Activated B cell treated with CpG ODN at 0.5 μM for 24 hours (primary cell): ENCODE measurements around the gene MLEC. TPM values are rescaled to one million over a fixed set of nuclear protein-coding genes. Genes with fewer than 3 reads are reported as not detected.

ENCODE experiments used
- ATAC-seq: fragments of 200-7000 bp; cut with Tn5 transposase; one replicate; pipeline ENCODE4 v1.10.0; 2021; ENCODE audit warnings: low read depth, mild to moderate bottlenecking, moderate library complexity
- CTCF ChIA-PET: fragments of 350-600 bp; sonication (Branson Sonifier 250); formaldehyde crosslinking; loops from one replicate; lab custom pipeline; 2021; ENCODE audit warnings: antibody characterized with exemption; lab: Charles Lee
- POLR2A ChIA-PET: fragments of 350-600 bp; sonication (Branson Sonifier 250); formaldehyde crosslinking; loops from one replicate; lab custom pipeline; 2021; ENCODE audit warnings: antibody characterized with exemption; lab: Charles Lee
- DNase-seq: peaks from one replicate; pipeline ENCODE4 v3.0.0; 2022
- H3K27ac Mint-ChIP-seq: one replicate; pipeline ENCODE4 v1.8.0; 2020; ENCODE audit warnings: mixed read lengths
- H3K27me3 Mint-ChIP-seq: one replicate; pipeline ENCODE4 v1.8.0; 2021; ENCODE audit warnings: mixed read lengths
- H3K36me3 Mint-ChIP-seq: one replicate; pipeline ENCODE4 v1.8.0; 2021; ENCODE audit warnings: low read depth, mixed read lengths
- H3K4me1 Mint-ChIP-seq: one replicate; pipeline ENCODE4 v1.8.0; 2021; ENCODE audit warnings: mixed read lengths
- H3K4me3 Mint-ChIP-seq: one replicate; pipeline ENCODE4 v1.8.0; 2020; ENCODE audit warnings: mild to moderate bottlenecking, mixed read lengths
- H3K9me3 Mint-ChIP-seq: one replicate; pipeline ENCODE4 v1.8.0; 2020; ENCODE audit warnings: mixed read lengths
- CTCF ChIP-seq: fragments of 200-600 bp; IDR thresholded peaks from one replicate; pipeline ENCODE4 v1.8.0; 2022; ENCODE audit warnings: antibody characterized with exemption, mild to moderate bottlenecking
- intact Hi-C: fragments of 100-400 bp; cut with micrococcal nuclease; formaldehyde crosslinking; loops from one replicate; pipeline ENCODE4 v1.15.1; 2024
- total RNA-seq: library from RNA; stranded (reverse); gene quantifications from 2 replicates; pipeline ENCODE4 v1.2.3, GENCODE V29; 2022

Gene MLEC
- total RNA-seq, 1 donor from 2014 or later, result 69.6 TPM

DNA sequence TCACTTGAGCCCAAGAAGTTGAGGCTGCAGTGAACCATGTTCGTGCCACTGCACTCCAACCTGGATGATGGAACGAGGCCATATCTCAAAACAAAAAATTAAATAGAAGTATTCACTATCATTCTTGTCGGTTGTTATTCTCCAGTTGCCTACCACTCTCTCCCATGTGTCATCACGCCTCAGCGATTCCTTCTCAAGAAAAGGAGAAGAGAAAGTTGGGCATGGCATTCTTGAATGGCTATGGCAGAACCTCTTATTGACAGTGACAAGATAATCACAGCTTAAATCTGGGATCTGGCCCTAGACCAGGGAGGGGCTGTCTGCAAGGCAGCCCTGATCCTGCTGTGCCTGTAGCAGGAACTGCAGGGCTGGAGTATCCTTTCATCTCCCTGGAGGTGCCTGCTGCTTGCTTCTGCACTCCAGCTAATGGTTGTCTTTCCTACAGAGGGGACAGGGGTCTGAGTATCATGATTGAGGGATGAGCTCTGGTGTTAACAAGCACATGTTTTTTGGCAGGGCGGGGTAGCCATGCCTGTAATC lies 12.8 kb upstream of the MLEC start:
- no peak for TF ChIP-seq CTCF

DNA sequence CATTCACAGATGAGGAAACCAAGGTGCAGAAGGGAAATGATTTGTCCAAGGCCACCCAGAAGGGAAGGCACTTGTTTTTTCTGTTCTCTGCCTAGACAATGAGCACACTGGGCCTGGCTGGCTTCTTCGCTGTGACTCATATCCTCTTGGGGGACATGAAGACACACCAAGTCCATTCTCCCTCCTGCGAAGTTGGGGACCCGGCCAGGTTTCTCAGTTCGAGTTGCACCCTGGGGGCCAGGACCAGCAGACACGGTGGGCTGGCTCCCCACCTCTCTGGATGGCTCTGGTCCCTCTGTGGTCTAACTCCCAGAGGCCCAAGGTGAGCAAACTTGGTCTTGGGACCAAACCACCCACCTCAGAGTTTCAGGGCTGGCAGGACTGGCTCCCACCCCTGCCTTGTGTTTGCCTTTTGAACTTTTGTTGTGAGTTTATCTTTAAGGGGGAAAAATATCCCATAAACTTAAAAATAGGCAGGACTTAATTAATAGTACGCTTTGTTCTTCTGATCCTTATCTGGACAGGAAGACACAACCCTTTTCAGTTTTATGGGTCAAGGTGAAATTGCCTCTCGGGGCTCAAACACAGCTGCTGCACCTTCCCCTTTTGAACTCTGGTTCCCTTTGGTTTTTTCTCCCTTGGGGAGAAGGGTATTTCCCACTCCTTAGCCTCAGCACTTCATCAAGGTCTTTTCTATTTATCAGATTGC lies 9.0 kb upstream of the MLEC start:
- TF ChIP-seq CTCF, result no peak
- Mint-ChIP-seq H3K9me3 (no peaks in the 10 kb centered on the region), H3K27ac (peak overlapping the region; percentile 89), H3K4me3 (peak overlapping the region; percentile 74), H3K4me1 (peaks cover 58% of the 10 kb centered on the region), H3K36me3 (no peaks in the 10 kb centered on the region), H3K27me3 (no peaks in the 10 kb centered on the region)
- ChIA-PET POLR2A (interaction anchor here (1.0 to 4.5 kb wide), 7 partner anchors 9 to 386 kb away, joined by 4 to 60 read pairs (median 8); partner anchors contain the start of genes MLEC, RNU4-2 and UNC119B), CTCF (interaction anchor here (0.8 to 2.7 kb wide), 5 partner anchors 8 to 44 kb away, joined by 3 to 13 read pairs (median 3); no protein-coding TSS in a partner anchor)
- intact Hi-C loops, result loop anchor here (1.0 kb wide), 2 partner anchors 8 to 9 kb away; no protein-coding TSS in a partner anchor
- ATAC-seq (peak; percentile 71), DNase-seq (no peak)

More for the DNA sequence above, 12.8 kb upstream of the MLEC start:
- Mint-ChIP-seq H3K27ac (peak overlapping the region; percentile 76), H3K4me3 (peak overlapping the region; percentile 64), H3K9me3 (no peaks in the 10 kb centered on the region), H3K27me3 (peaks cover 5% of the 10 kb centered on the region), H3K4me1 (peaks cover 83% of the 10 kb centered on the region), H3K36me3 (no peaks in the 10 kb centered on the region)
- ChIA-PET CTCF (interaction anchor here (0.8 to 2.3 kb wide), 4 partner anchors 10 to 27 kb away, joined by 3 to 10 read pairs (median 4); partner anchors contain the start of gene MLEC), POLR2A (interaction anchor here (0.6 to 2.3 kb wide), 7 partner anchors 10 to 382 kb away, joined by 3 to 11 read pairs (median 3); partner anchors contain the start of genes MLEC and RNU4-2)
- DNase-seq, result no peak
- intact Hi-C loops, result loop anchor here (1.0 kb wide), 2 partner anchors 11 kb away; no protein-coding TSS in a partner anchor
- ATAC-seq, result peak; percentile 29

- no peaks in the 10 kb centered on the region for H3K27me3 Mint-ChIP-seq
- ATAC-seq (peak; percentile 7), DNase-seq (no peak)
- no peaks in the 10 kb centered on the region for H3K9me3 Mint-ChIP-seq
- H3K4me3 Mint-ChIP-seq, result peak overlapping the region; percentile 74
- CTCF ChIA-PET, result interaction anchor here (0.8 to 2.7 kb wide), 5 partner anchors 9 to 44 kb away, joined by 3 to 13 read pairs (median 3); no protein-coding TSS in a partner anchor
- peaks cover 54% of the 10 kb centered on the region for H3K4me1 Mint-ChIP-seq
- POLR2A ChIA-PET, result interaction anchor here (1.0 to 4.5 kb wide), 7 partner anchors 8 to 387 kb away, joined by 4 to 60 read pairs (median 8); partner anchors contain the start of genes MLEC, RNU4-2 and UNC119B
- no peaks in the 10 kb centered on the region for H3K36me3 Mint-ChIP-seq
- intact Hi-C loops, result loop anchor here (1.0 kb wide), 2 partner anchors 8 to 9 kb away; no protein-coding TSS in a partner anchor
- H3K27ac Mint-ChIP-seq, result peak overlapping the region; percentile 89
- TF ChIP-seq CTCF, result no peak
Observed at GRCh38 chr12:120678572-120678971, 8.4 kb upstream of the MLEC start.

DNA sequence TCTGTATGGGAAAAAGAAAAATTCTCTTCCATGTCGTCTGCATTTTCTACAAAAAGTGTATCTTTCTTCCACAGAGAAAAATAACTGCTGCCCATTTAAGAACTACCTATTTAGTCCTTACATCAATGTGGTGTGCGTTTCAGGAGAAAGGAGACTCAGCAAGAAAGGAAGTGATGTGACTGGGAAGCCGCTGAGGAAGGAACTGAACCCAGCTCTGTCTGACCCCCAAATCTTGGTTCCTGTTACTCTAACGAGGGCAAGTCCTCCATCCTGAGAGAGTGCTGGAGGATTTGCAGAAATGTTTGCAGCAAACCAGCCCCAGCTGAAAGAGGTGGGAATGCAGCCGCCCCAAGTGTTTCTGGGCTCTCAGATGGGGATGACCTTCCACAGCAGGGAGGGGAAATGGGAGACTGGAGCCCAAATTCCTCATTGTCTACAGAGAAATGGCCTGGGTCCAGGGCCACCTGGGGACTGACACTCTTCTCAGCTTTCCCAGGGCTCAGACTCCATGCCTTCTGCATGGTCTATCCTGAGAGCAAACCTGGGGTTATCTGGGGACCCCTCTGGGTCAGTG lies 6.7 kb upstream of the MLEC start:
- POLR2A ChIA-PET, result interaction anchor here (0.7 to 4.5 kb wide), 2 partner anchors 12 to 31 kb away, joined by 3 to 60 read pairs; no protein-coding TSS in a partner anchor
- DNase-seq (no peak), ATAC-seq (no peak)
- Mint-ChIP-seq H3K27ac (peak overlapping the region; percentile 76), H3K36me3 (no peaks in the 10 kb centered on the region), H3K9me3 (no peaks in the 10 kb centered on the region), H3K4me3 (peak overlapping the region; percentile 38), H3K27me3 (no peaks in the 10 kb centered on the region), H3K4me1 (peaks cover 51% of the 10 kb centered on the region)
- TF ChIP-seq CTCF, result no peak
- CTCF ChIA-PET, result interaction anchor here (1.5 kb wide), 1 partner anchor 33 kb away, joined by 4 read pairs; no protein-coding TSS in a partner anchor
- intact Hi-C loops, result no loop called here
